ENCODE results near the gene VIPR2.

DNA sequence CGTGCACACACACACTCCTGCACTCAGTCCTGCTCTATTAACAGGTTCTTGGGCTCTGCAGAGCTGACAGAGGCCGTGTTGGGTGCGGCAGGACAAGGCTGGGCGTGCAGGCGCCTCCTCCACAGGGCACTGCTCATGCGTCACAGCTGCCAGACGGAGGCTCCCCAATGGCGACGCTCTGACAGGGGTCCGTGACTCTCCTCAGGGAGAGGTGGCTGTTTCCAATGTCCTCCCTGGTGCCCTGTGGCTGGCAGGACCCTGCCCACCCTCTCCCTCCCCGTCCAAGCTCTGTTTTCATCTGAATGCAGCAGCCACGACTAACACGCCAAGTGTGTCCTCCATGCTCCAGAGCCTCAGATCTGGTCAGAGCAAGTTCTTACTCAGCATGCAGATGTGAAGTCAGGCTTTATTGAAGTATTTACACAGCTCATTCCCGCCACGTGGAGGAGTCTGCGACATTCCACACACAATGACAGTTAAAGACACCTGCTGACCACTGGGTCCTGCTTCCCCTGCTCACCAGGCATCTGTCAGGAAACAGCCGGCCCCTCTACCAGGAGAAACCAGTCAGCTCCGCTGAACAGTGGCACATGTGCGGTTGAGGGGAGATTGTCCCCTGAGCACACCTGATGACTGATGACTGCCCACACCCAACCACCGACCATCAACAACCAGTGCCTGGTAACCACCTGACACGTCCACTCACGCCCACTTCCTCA, 116.7 kb downstream of the VIPR2 start:
- TF ChIP-seq ZNF274 (IDR thresholded peaks at IDR 0.05; ENCODE audit: low read depth, low read length) (no peak), YY1 (IDR thresholded peaks at IDR 0.05; ENCODE audit: insufficient read depth, insufficient read length) (no peak)

All from NT2/D1 (cell line).